Loucy (cell line): ENCODE data around the gene LRRC4B.

Experiments used
- H2AFZ ChIP-seq: fragments of 200-600 bp; sonication (generic); 2 replicates; pipeline ENCODE4 v1.6.0; 2016; ENCODE audit warnings: antibody characterized with exemption, mild to moderate bottlenecking, low read length, moderate library complexity
- H3F3A ChIP-seq: fragments of 200-600 bp; 2 replicates; pipeline ENCODE4 v1.6.0; 2016; ENCODE audit warnings: antibody characterized with exemption, low read depth, mild to moderate bottlenecking
- H3K27me3 ChIP-seq: fragments of 200-600 bp; sonication (generic); 2 replicates; pipeline ENCODE4 v1.6.1; 2014; ENCODE audit warnings: low read length, mild to moderate bottlenecking; ENCODE audit not compliant: insufficient read depth, poor library complexity, severe bottlenecking
- H3K36me3 ChIP-seq: fragments of 200-600 bp; sonication (generic); 2 replicates; pipeline ENCODE4 v1.6.1; 2016; ENCODE audit warnings: low read length; ENCODE audit not compliant: insufficient read depth
- H3K4me1 ChIP-seq: fragments of 200-600 bp; sonication (generic); 2 replicates; pipeline ENCODE4 v1.5.1; 2014; ENCODE audit warnings: low read length, mild to moderate bottlenecking; ENCODE audit not compliant: insufficient read depth, poor library complexity, severe bottlenecking
- H3K4me2 ChIP-seq: fragments of 200-600 bp; sonication (generic); 2 replicates; pipeline ENCODE4 v1.6.0; 2014; ENCODE audit warnings: antibody characterized with exemption, low read length, low read depth, mild to moderate bottlenecking; ENCODE audit not compliant: poor library complexity, severe bottlenecking
- H3K4me3 ChIP-seq: fragments of 200-600 bp; sonication (generic); 2 replicates; pipeline ENCODE4 v1.5.1; 2014; ENCODE audit warnings: low read length, mild to moderate bottlenecking, mixed read lengths; ENCODE audit not compliant: poor library complexity, severe bottlenecking
- H3K79me2 ChIP-seq: fragments of 200-600 bp; sonication (generic); 2 replicates; pipeline ENCODE4 v1.6.1; 2014; ENCODE audit warnings: low read length; ENCODE audit not compliant: insufficient read depth
- H3K9ac ChIP-seq: fragments of 200-600 bp; sonication (generic); 2 replicates; pipeline ENCODE4 v1.6.0; 2014; ENCODE audit warnings: mild to moderate bottlenecking, low read depth, low read length, moderate library complexity; ENCODE audit not compliant: poor library complexity, severe bottlenecking
- H3K9me2 ChIP-seq: fragments of 200-600 bp; sonication (generic); replicated peaks from 2 replicates; pipeline ENCODE4 v1.6.1; 2016; ENCODE audit warnings: low read depth, low read length, mixed read lengths
- H3K9me3 ChIP-seq: fragments of 200-600 bp; sonication (generic); 2 replicates; pipeline ENCODE4 v1.6.1; 2014; ENCODE audit warnings: mild to moderate bottlenecking, antibody characterized with exemption, low read length, low read depth; ENCODE audit not compliant: insufficient read depth
- H4K20me1 ChIP-seq: fragments of 200-600 bp; sonication (generic); 2 replicates; pipeline ENCODE4 v1.6.0; 2014; ENCODE audit warnings: antibody characterized with exemption, low read length, mild to moderate bottlenecking; ENCODE audit not compliant: insufficient read depth, poor library complexity, severe bottlenecking
- EZH2phosphoT487 ChIP-seq: fragments of 200-600 bp; IDR thresholded peaks from 2 replicates; pipeline ENCODE4 v1.6.1; 2018; ENCODE audit warnings: antibody characterized with exemption, mild to moderate bottlenecking, moderate library complexity, borderline replicate concordance
- TF ChIP-seq, protein P1 (sequence below): fragments of 200-600 bp; sonication (generic); conservative IDR thresholded peaks from 2 replicates; pipeline ENCODE4 v1.5.1; 2014; ENCODE audit warnings: mild to moderate bottlenecking, antibody characterized with exemption, low read length

The LRRC4B gene

DNA sequence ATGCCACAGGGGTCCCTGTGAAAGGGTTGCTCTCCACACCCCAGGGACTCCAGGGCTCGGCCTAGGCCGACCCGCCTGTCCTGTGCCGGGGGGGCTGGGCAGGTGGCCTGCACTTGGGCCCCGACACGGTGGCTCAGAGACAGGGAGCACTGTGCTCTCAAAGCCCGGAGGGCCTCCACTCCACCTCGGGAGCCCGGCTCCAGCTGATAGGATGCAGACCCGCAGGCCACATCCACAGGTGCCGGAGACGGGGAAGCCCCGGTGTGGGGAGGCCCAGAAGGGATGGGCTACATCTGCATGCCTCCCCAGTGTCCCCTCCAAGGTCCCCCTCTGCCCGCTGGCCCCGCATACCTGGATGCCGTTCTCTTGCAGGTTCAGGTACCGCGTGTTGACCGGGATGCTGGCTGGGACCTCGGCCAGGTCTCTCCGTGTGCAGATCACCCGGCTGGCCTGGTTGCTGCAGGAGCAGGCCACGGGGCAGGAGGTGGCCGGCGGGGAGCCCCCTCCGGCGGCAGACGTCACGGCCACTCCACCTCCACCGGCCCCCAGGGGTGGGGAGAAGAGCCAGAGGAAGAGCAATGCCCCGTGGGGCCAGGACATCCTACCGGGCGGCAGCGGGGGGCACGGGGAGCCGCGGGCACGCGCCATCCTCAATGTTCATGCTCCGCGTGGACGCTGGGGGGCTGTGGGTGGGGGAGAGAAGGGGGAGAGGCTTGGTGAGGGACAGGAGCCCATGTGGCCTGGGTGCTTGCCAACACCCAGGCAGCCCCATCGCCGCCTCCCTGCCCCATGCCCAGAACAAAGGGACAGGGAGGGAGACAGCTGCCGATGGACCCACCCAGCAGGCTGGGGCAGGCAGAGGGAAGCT, 19.8 kb downstream of the LRRC4B start:
- Histone ChIP-seq H3K4me2 (no peak overlapping the region), H3K27me3 (no peaks in the 10 kb centered on the region)
- TF ChIP-seq, protein P1, sequence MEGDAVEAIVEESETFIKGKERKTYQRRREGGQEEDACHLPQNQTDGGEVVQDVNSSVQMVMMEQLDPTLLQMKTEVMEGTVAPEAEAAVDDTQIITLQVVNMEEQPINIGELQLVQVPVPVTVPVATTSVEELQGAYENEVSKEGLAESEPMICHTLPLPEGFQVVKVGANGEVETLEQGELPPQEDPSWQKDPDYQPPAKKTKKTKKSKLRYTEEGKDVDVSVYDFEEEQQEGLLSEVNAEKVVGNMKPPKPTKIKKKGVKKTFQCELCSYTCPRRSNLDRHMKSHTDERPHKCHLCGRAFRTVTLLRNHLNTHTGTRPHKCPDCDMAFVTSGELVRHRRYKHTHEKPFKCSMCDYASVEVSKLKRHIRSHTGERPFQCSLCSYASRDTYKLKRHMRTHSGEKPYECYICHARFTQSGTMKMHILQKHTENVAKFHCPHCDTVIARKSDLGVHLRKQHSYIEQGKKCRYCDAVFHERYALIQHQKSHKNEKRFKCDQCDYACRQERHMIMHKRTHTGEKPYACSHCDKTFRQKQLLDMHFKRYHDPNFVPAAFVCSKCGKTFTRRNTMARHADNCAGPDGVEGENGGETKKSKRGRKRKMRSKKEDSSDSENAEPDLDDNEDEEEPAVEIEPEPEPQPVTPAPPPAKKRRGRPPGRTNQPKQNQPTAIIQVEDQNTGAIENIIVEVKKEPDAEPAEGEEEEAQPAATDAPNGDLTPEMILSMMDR: no peak
- no peak for TF ChIP-seq EZH2phosphoT487

DNA sequence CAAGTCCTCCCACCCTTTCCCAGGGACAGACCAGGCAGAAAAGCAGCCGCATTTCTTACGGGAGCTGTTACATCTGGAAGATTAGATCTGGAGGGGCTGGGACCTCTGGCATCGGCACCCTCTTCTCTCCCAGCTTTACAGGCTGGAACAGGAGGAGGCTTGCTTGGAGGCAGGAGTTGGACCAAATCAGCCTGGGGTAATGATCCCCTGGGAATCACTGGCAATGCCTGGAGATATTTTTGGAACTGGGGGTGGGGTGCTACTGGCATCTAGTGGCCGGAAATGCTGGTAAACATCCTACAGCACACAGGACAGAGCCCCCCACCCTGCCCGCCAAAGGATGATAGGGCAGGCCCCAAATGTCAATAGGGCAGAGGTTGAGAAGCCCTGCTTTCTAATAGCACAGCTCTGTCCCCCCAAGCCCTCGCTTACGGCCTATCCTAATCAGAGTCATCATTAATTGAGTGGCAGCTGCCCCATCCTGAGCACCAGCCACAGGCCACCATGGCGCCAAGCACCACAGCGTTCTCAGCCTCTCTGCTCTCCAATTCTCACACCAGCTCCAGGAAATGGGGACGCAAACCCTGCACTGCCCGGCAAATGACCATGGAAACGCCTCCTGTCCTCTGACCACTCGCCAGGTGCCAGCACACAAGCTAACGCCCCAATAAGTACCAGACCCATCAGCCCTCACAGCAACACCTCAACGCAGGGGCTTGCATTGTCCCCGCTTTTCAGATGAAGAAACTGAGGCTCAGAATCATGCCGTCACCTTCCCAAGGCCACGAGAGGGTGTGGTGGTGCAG, 20.6 kb downstream of the LRRC4B start:
- no peak overlapping the region for H2AFZ ChIP-seq
- no peaks in the 10 kb centered on the region for H3F3A ChIP-seq
- no peaks in the 10 kb centered on the region for H3K9me3 ChIP-seq
- H3K9me2 ChIP-seq: no peaks in the 10 kb centered on the region
- no peaks in the 10 kb centered on the region for H3K27me3 ChIP-seq
- H3K79me2 ChIP-seq: no peaks in the 10 kb centered on the region
- TF ChIP-seq, protein P1: no peak
- TF ChIP-seq EZH2phosphoT487: no peak
- H3K4me2 ChIP-seq: no peak overlapping the region
- no peaks in the 10 kb centered on the region for H3K36me3 ChIP-seq
- no peak overlapping the region for H3K9ac ChIP-seq
- no peaks in the 10 kb centered on the region for H3K4me1 ChIP-seq
- H3K4me3 ChIP-seq: no peak overlapping the region
- no peaks in the 10 kb centered on the region for H4K20me1 ChIP-seq

More for the DNA sequence above, 19.8 kb downstream of the LRRC4B start:
- Histone ChIP-seq H3K79me2 (no peaks in the 10 kb centered on the region), H3K4me1 (no peaks in the 10 kb centered on the region), H2AFZ (no peak overlapping the region), H3F3A (no peaks in the 10 kb centered on the region), H3K9me2 (no peaks in the 10 kb centered on the region), H4K20me1 (no peaks in the 10 kb centered on the region), H3K9ac (no peak overlapping the region), H3K36me3 (no peaks in the 10 kb centered on the region), H3K4me3 (no peak overlapping the region), H3K9me3 (no peaks in the 10 kb centered on the region)

DNA sequence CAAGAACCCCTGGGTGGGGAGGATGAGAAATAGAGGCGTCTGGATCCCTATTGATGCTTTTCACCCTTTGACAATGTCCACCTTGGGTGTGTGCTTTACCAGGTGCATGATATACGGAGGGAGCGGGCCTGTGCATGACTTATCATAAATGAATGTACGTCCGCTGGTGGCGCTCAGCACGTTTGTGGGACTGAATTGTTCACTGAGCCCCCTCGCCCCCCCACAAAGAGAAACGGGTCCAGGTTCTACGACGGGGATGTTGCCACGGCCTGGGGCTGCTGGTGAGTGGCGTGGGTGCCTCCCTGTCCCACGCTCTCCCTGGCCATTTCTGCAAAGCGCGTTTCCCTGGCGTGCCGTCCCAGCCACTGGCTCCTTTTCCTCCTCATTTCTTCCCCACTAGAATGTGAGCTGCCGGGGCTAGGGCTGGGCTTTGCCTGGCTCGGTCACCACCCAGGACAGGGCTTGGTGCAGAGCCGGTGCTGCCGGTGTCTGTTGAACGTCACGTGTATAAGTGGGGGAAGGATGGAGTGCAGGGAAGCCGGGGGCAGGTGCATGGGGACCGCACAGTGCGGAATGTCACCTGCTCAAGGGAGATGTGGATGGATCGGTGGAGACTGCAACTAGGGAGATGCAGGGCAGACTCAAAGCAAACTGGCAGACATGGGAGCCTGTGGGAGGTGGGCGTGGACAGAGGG, 21.6 kb downstream of the LRRC4B start:
- H3K9me3 ChIP-seq: no peaks in the 10 kb centered on the region
- no peaks in the 10 kb centered on the region for H3K27me3 ChIP-seq
- H3K79me2 ChIP-seq: no peaks in the 10 kb centered on the region
- no peak for TF ChIP-seq EZH2phosphoT487
- TF ChIP-seq, protein P1: no peak
- no peak overlapping the region for H3K4me2 ChIP-seq
- H3F3A ChIP-seq: no peaks in the 10 kb centered on the region
- no peaks in the 10 kb centered on the region for H3K9me2 ChIP-seq
- no peaks in the 10 kb centered on the region for H3K4me1 ChIP-seq
- no peaks in the 10 kb centered on the region for H4K20me1 ChIP-seq
- H3K36me3 ChIP-seq: no peaks in the 10 kb centered on the region
- no peak overlapping the region for H3K4me3 ChIP-seq
- H2AFZ ChIP-seq: no peak overlapping the region
- no peak overlapping the region for H3K9ac ChIP-seq
